ENCODE data around the gene SLC35A4.

The SLC35A4 gene

DNA sequence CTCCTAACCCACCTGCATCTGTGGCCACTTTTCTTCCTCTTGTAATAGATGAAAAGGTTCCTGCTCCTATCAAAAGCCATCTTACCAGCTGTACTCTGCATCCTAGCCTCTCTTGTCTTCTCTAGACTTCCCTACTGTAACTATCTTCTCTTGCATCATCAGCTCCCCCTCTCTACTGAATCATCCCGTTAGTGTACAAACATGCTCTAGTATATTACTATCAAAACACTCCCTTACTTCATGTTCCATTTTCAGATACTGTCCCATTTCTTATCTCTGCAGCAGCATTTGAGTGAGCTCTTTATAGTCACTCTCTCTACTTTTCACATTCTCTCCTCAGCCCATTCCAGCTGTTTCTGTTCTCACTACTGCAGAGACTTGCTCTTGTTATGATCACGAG, 10.2 kb upstream of the SLC35A4 start:
- Histone ChIP-seq H3K27ac (no peak overlapping the region), H3K4me3 (no peak overlapping the region), H3K36me3 (ENCODE audit: insufficient read depth, low read length) (peaks cover 30% of the 10 kb centered on the region; the same call in 1 of the 2 replicates), H3K9me3 (ENCODE audit: low read depth, low read length) (no peaks in the 10 kb centered on the region), H3K9ac (ENCODE audit: insufficient read length) (no peak overlapping the region)
- TF ChIP-seq EZH2 (IDR thresholded peaks at IDR 0.05), result no peak
- TF ChIP-seq POLR2AphosphoS5 (IDR thresholded peaks at IDR 0.05; ENCODE audit: borderline replicate concordance, low read depth, low read length), result no peak
- TF ChIP-seq FOXP2 (optimal IDR thresholded peaks at IDR 0.05; ENCODE audit: control extremely low read depth, extremely low read length, insufficient read depth), result no peak
- DNase-seq (ENCODE audit: low read depth, low spot score), result no peak

DNA sequence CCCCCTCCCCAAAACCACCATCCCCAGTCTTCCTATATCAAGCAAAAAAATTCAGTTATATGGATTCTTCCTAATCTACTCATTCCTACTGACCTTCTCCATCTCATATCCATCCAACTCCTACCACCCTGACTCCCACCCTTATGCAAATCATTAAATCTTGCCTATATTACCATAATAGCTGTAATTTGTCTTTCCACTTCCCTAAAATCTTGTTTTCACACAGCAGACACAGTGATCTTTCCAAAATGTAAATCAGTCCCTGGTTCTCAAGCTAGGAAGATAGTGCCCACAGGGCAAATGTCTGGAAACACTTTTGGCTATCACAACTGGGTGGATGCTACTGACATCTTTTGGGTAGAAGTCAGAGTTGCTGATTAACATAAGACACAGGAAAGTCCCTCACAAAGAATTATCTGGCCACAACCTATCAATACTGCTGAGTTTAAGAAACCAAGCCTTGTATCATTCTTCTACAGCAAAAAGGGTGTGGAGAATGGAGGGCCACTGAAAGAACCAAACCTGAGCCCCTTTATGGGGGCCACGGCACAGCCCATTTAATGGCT, 8.8 kb upstream of the SLC35A4 start:
- peak overlapping the region; percentile 96 for H3K4me3 ChIP-seq
- no peak for DNase-seq (ENCODE audit: low read depth, low spot score)
- TF ChIP-seq FOXP2 (optimal IDR thresholded peaks at IDR 0.05; ENCODE audit: control extremely low read depth, extremely low read length, insufficient read depth) (no peak), POLR2AphosphoS5 (IDR thresholded peaks at IDR 0.05; ENCODE audit: borderline replicate concordance, low read depth, low read length) (peak; percentile 15; the same call in 1 of the 2 replicates)
- H3K36me3 ChIP-seq (ENCODE audit: insufficient read depth, low read length), result peaks cover 16% of the 10 kb centered on the region; the same call in 1 of the 2 replicates
- no peak overlapping the region; the same call in 1 of the 2 replicates for H3K27ac ChIP-seq
- H3K9ac ChIP-seq (ENCODE audit: insufficient read length), result peak overlapping the region; percentile 94
- H3K9me3 ChIP-seq (ENCODE audit: low read depth, low read length), result no peaks in the 10 kb centered on the region

DNA sequence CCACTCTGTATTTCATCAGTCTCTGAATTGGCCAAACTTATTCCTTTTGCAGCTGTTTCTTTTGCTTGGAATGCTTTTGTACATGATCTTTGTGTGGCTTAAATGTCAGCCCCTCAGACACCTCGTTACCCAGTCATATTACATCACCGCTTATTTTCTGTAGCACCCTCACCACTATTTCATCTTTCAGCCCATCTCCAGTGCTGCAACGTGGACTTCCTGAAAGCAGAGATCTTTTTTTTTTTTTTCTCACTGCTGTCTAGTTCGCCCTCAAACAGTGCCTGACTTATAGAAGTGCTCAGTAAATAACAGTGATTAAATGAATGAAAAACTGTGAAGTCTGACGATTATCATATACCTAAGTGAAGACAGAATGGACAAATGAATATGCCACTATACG, 8.2 kb upstream of the SLC35A4 start:
- no peak for DNase-seq (ENCODE audit: low read depth, low spot score)
- Histone ChIP-seq H3K27ac (peak overlapping the region; percentile 56; the same call in 1 of the 2 replicates), H3K9ac (ENCODE audit: insufficient read length) (peak overlapping the region; percentile 94), H3K9me3 (ENCODE audit: low read depth, low read length) (no peaks in the 10 kb centered on the region), H3K36me3 (ENCODE audit: insufficient read depth, low read length) (peaks cover 10% of the 10 kb centered on the region; the same call in 1 of the 2 replicates), H3K4me3 (peak overlapping the region; percentile 96)
- TF ChIP-seq POLR2AphosphoS5 (IDR thresholded peaks at IDR 0.05; ENCODE audit: borderline replicate concordance, low read depth, low read length) (no peak), EZH2 (IDR thresholded peaks at IDR 0.05) (no peak), FOXP2 (optimal IDR thresholded peaks at IDR 0.05; ENCODE audit: control extremely low read depth, extremely low read length, insufficient read depth) (no peak)

DNA sequence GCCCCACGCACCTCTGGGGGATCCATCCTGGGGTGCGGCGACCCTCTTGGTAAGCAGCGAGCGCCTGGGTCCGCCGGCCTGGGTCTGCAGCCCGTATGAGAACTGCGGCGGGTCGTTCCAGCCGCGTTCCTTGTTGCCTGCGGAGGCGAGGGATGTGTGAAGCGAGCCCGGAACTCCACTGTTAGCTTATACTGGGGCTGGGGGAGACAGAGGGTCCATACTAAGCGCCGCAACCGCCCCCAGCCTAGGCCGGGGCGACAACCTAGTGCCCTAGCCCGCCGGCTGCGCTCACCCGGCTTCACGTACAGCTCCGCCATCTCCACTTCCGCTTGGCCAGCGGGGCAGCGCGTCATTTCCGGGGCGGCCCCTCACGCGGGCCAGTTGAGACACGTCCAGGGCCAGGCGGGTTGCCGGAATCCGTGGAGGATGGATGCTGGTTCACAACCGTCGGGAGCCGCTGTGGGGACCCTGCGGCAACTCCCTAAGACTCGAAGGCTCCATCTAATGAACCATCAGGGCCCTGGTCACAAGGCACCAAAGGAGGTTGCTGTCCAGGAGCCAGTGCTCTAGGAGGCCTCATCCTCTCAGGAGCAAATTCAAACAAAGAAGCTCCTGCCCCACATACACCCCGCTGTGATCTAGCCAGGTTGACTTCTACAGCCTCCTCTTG, 7.4 kb upstream of the SLC35A4 start, which contains the start of gene SRA1:
Gene SRA1 (minus strand): TSS at position 338 of the 670 bp plus-strand sequence. CDS start 21 bp downstream, at position 317.
- H3K27ac ChIP-seq, result peak within 1 kb of the TSS; percentile 77
- peaks cover 3% of the 10 kb centered on the region; the same call in 1 of the 2 replicates for H3K36me3 ChIP-seq (ENCODE audit: insufficient read depth, low read length)
- no peak for DNase-seq (ENCODE audit: low read depth, low spot score)
- H3K9ac ChIP-seq (ENCODE audit: insufficient read length), result peak within 1 kb of the TSS; percentile 94
- no peaks in the 10 kb centered on the region for H3K9me3 ChIP-seq (ENCODE audit: low read depth, low read length)
- TF ChIP-seq EZH2 (IDR thresholded peaks at IDR 0.05) (no peak), POLR2AphosphoS5 (IDR thresholded peaks at IDR 0.05; ENCODE audit: borderline replicate concordance, low read depth, low read length) (peak; percentile 99)
- H3K4me3 ChIP-seq, result peak within 1 kb of the TSS; percentile 96

DNA sequence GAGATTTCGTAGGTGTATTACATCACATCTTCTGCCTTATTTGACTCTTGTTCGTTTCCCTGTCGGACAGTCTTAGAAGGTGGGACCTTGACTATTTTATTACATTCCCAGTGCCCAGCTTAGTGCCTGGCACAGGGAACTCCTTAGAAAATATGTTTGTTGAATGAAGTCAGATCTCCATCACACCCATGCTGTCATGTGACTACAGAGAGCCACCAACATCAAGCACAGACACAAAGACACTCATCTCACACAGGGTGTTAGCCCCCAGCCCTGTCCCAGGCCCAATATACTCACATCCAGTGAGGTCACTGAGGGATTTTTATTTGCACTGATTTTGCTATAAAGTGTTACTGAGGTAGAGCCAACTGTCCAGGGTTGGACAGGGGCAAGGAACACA, 6.7 kb upstream of the SLC35A4 start:
- DNase-seq (ENCODE audit: low read depth, low spot score), result no peak
- H3K9me3 ChIP-seq (ENCODE audit: low read depth, low read length), result no peaks in the 10 kb centered on the region
- H3K4me3 ChIP-seq, result peak overlapping the region; percentile 96
- no peak overlapping the region for H3K9ac ChIP-seq (ENCODE audit: insufficient read length)
- peaks cover under 1% of the 10 kb centered on the region; the same call in 1 of the 2 replicates for H3K36me3 ChIP-seq (ENCODE audit: insufficient read depth, low read length)
- TF ChIP-seq POLR2AphosphoS5 (IDR thresholded peaks at IDR 0.05; ENCODE audit: borderline replicate concordance, low read depth, low read length) (no peak), EZH2 (IDR thresholded peaks at IDR 0.05) (no peak), FOXP2 (optimal IDR thresholded peaks at IDR 0.05; ENCODE audit: control extremely low read depth, extremely low read length, insufficient read depth) (no peak)
- peak overlapping the region; percentile 77 for H3K27ac ChIP-seq

DNA sequence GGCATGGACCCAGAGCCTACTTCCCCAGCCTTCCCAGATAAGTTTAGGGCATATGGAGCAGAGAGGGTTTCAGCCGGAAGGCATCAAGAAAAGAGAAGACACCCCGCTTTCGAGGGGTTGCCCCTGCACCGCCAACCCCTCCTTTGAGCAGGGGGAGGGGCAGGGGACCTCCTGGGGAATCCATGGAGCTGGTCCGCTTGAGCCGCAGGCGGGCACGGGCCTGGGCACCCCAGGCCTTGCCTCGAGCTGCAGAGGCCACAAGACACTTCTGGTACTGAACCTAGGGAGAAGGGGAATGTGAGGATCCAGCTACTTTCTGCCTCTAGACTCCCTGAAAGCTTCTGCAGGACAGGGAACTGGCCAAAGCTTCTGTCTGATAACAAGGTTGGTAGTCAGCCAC, 6.1 kb upstream of the SLC35A4 start:
- no peaks in the 10 kb centered on the region; the same call in 1 of the 2 replicates for H3K36me3 ChIP-seq (ENCODE audit: insufficient read depth, low read length)
- no peak for TF ChIP-seq FOXP2 (optimal IDR thresholded peaks at IDR 0.05; ENCODE audit: control extremely low read depth, extremely low read length, insufficient read depth)
- TF ChIP-seq POLR2AphosphoS5 (IDR thresholded peaks at IDR 0.05; ENCODE audit: borderline replicate concordance, low read depth, low read length), result no peak
- no peak for TF ChIP-seq EZH2 (IDR thresholded peaks at IDR 0.05)

DNA sequence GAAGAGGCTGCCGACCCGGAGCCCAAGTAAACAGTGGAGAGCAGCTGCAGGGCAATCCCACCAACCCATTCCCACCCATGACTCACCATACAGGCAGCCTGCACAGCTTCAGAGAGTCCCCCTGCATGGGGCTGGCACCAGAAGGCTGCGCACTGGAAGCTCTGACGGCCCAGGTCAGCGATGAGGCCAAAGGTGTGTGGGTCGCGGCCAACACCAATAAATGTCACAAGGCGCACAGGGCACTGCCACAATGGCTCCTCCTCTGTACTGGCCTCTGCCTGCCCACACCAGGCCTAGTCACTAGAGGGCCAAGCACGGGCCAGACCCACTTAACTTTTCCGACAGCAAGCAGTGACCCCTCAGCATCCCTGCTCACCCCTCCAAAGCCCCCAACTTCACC, 4.4 kb upstream of the SLC35A4 start:
- DNase-seq (ENCODE audit: low read depth, low spot score), result no peak
- no peak overlapping the region for H3K9ac ChIP-seq (ENCODE audit: insufficient read length)
- H3K36me3 ChIP-seq (ENCODE audit: insufficient read depth, low read length), result no peaks in the 10 kb centered on the region; the same call in 1 of the 2 replicates
- no peak for TF ChIP-seq EZH2 (IDR thresholded peaks at IDR 0.05)
- no peak for TF ChIP-seq FOXP2 (optimal IDR thresholded peaks at IDR 0.05; ENCODE audit: control extremely low read depth, extremely low read length, insufficient read depth)
- TF ChIP-seq POLR2AphosphoS5 (IDR thresholded peaks at IDR 0.05; ENCODE audit: borderline replicate concordance, low read depth, low read length), result no peak
- no peaks in the 10 kb centered on the region for H3K9me3 ChIP-seq (ENCODE audit: low read depth, low read length)
- H3K27ac ChIP-seq, result no peak overlapping the region
- no peak overlapping the region for H3K4me3 ChIP-seq

More for the DNA sequence above, 6.1 kb upstream of the SLC35A4 start:
- no peaks in the 10 kb centered on the region for H3K9me3 ChIP-seq (ENCODE audit: low read depth, low read length)
- no peak for DNase-seq (ENCODE audit: low read depth, low spot score)
- no peak overlapping the region for H3K27ac ChIP-seq
- H3K9ac ChIP-seq (ENCODE audit: insufficient read length), result no peak overlapping the region
- H3K4me3 ChIP-seq, result no peak overlapping the region

DNA sequence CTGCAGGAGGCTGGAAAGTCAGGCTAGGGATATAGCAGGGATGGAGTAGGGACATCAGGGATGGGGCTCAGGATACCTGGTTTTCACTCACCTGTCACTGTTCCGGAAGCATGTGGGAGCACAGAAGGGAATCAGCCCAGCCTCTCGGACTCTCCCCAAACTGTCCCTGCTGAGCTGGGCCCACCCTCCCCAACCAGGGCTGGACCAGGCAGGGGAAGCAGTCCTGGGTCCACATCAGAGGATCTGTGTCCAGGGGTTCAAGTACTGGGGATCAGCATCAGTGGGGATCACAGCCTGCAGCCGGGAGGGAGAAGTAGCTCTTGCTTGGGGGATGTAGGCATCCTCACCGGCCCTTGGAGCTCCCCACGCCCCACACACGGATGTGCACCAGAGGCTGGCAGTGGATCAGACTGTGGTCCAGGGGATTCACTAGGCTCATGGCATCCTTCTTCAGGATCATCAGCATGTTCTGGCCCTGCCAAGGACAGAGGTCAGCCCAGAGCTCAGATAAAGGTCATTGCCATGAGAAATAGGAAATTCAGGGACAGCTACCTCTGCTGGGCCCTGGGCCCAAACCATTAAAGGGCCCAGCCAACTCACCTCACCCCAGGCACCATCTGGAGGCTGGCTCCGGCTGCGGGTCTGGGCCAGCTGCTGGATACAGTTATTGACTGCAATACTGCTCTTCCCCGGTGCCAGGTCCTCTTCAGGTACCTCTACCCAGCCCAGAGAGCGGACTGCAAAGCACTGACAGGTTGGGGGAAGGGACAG, 2.7 kb upstream of the SLC35A4 start:
- peaks cover 7% of the 10 kb centered on the region; the same call in 1 of the 2 replicates for H3K36me3 ChIP-seq (ENCODE audit: insufficient read depth, low read length)
- TF ChIP-seq POLR2AphosphoS5 (IDR thresholded peaks at IDR 0.05; ENCODE audit: borderline replicate concordance, low read depth, low read length), result no peak
- no peak for TF ChIP-seq FOXP2 (optimal IDR thresholded peaks at IDR 0.05; ENCODE audit: control extremely low read depth, extremely low read length, insufficient read depth)
- no peak for TF ChIP-seq EZH2 (IDR thresholded peaks at IDR 0.05)
- no peak overlapping the region for H3K9ac ChIP-seq (ENCODE audit: insufficient read length)
- DNase-seq (ENCODE audit: low read depth, low spot score), result no peak
- no peak overlapping the region for H3K4me3 ChIP-seq
- H3K9me3 ChIP-seq (ENCODE audit: low read depth, low read length), result no peaks in the 10 kb centered on the region
- H3K27ac ChIP-seq, result no peak overlapping the region
